Right lobe of liver (tissue), 6 donors: ENCODE results near the gene RASGRP3. TPM values are rescaled to one million over a fixed set of nuclear protein-coding genes. Genes with fewer than 3 reads are reported as not detected.

Source experiments
- ATAC-seq, 4 donors: fragments of 200-7000 bp; cut with Tn5 transposase; one replicate each; pipeline ENCODE4 v1.9.1; 2020; ENCODE audit warnings: mild to moderate bottlenecking in 4 of 4, moderate library complexity in 4 of 4
- DNase-seq, 3 donors: peaks; one replicate each; pipeline ENCODE4 v3.0.0-alpha.2; 2020
- H3K27ac ChIP-seq, 3 donors: fragments of 200-600 bp; one replicate each; pipeline ENCODE4 v1.8.0; 2022
- H3K27me3 ChIP-seq, 2 donors: fragments of 200-600 bp; one replicate each; pipeline ENCODE4 v1.8.0; 2022
- H3K36me3 ChIP-seq, 4 donors: fragments of 200-600 bp; sonication (generic) in 1 of 4; one replicate each; pipeline versions ENCODE4 v1.5.1 to v1.8.0; 2017 to 2022; ENCODE audit warnings: control low read depth in 1 of 4
- H3K4me1 ChIP-seq, 4 donors: fragments of 200-600 bp; sonication (generic) in 1 of 4; one replicate each; pipeline versions ENCODE4 v1.5.1 to v1.8.0; 2017 to 2022; ENCODE audit warnings: control low read depth in 1 of 4
- H3K4me3 ChIP-seq, 3 donors: fragments of 200-600 bp; one replicate each; pipeline ENCODE4 v1.8.0; 2022
- H3K9me3 ChIP-seq, 4 donors: fragments of 200-600 bp; sonication (generic) in 1 of 4; one replicate each; pipeline versions ENCODE4 v1.5.1 to v1.8.0; 2017 to 2022; ENCODE audit warnings: control low read depth in 1 of 4
- CTCF ChIP-seq, 4 donors: fragments of 200-600 bp in 3 of 4; fragments of 450-650 bp in 1 of 4; IDR thresholded peaks; one replicate each; pipeline versions ENCODE4 v1.5.1 to v1.8.0; 2016 to 2022; ENCODE audit warnings: antibody characterized with exemption in 4 of 4, mild to moderate bottlenecking in 2 of 4
- POLR2A ChIP-seq: fragments of 450-650 bp; IDR thresholded peaks from one replicate; pipeline ENCODE4 v1.6.1; 2017; ENCODE audit warnings: antibody characterized with exemption, mild to moderate bottlenecking
- WGBS: methylation state at CpG from one replicate; pipeline ENCODE4 v1.1.6; 2018; ENCODE audit warnings: low coverage, low lambda C conversion rate; ENCODE audit not compliant: insufficient coverage; ENCODE audit errors: missing lambda C conversion rate; 5-methylcytosine and 5-hydroxymethylcytosine counted together
- intact Hi-C, 2 donors: fragments of 100-400 bp; cut with DNase I; formaldehyde crosslinking; loops; one replicate each; pipeline versions ENCODE4 v1.11.2 to v1.14.1; 2022
- total RNA-seq, 6 experiments: library from RNA; depleted of rRNA in 2 of 6; stranded (reverse); fragments of >200 nt in 2 of 6; fragmentation: NEBNext Ultra II Directional in 3 of 6; extraction: Animal tissue kit (Norgen Biotek cat#: 25700) in 3 of 6; gene quantifications; one replicate each; pipeline versions ENCODE4 v1.1.0 to v1.2.4, GENCODE V29; 2016 to 2023
- donor health status: DM: no; HTN: yes; CAD: no.
- donor health status: DM: no; HTN: no; CAD: no.
- donor health status: DM: no; HTN: no; CAD: no.
- donor health status: DM: no; HTN: yes; CAD: no.
- donor health status: DM: no; HTN: yes; CAD: no.

RASGRP3 gene
- total RNA-seq, 6 experiments from 2014 or later, result 3.0 to 11.5 (median 5.0) TPM

DNA sequence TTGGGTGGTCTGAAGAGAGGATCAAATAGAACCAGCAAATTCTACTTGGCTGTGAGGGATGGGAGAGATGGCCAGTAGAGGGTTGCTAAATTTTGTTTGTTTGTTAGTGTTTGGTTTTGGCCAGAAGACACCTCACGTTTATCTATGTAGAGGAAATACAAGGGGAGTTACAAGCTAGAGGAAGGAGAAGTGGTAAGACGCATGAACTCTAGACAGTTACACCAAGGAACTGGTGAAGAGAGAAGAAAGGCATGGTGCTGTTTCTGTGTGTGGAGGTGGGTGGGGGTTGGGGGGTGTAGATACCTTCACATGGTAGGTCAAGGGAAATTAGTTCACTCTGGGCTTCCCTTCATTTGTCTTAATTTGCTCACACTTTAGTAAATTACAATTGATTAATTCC is 25.6 kb downstream of the RASGRP3 start:
- WGBS, result 54% methylated on average over 2 of the region's 2 CpGs
- TF ChIP-seq CTCF (IDR thresholded peaks at IDR 0.05), result no peak
- no peak for TF ChIP-seq POLR2A
- no peaks in the 10 kb centered on the region for H3K9me3 ChIP-seq
- H3K27ac ChIP-seq, result no peak overlapping the region
- DNase-seq (no peak), ATAC-seq (no peak)
- no peaks in the 10 kb centered on the region for H3K27me3 ChIP-seq
- intact Hi-C loops, result no loop called here
- H3K4me1 ChIP-seq, result no peaks in the 10 kb centered on the region
- no peaks in the 10 kb centered on the region for H3K36me3 ChIP-seq
- no peak overlapping the region for H3K4me3 ChIP-seq

GRCh38 chr2:33503002-33503401 is 26.6 kb downstream of the RASGRP3 start:
- DNase-seq (no peak), ATAC-seq (no peak)
- Histone ChIP-seq H3K36me3 (no peaks in the 10 kb centered on the region), H3K27me3 (no peaks in the 10 kb centered on the region), H3K27ac (no peak overlapping the region), H3K4me1 (no peaks in the 10 kb centered on the region), H3K4me3 (no peak overlapping the region), H3K9me3 (no peaks in the 10 kb centered on the region)
- no peak for TF ChIP-seq CTCF (IDR thresholded peaks at IDR 0.05)
- no peak for TF ChIP-seq POLR2A
- 38% methylated on average over 1 of the region's 1 CpG for WGBS
- intact Hi-C loops, result no loop called here

DNA sequence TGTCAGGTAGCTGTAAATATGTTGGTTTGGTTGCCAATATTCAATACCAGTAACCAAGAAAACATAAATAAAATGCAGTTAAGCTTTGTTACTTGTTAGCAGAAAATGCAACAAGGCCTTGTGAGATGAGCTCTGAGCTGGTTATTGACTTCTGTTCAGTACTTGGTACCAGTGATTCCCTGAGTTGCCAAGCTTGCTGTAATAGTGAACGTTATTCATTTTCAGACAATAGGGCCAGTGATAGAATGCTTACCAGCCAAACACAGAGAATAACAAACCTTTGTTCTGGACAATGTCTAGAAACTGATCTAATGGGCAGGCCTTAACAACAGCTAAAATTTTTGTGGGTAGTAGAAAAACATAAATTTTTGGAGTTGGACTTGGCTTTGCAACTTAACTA is 29.5 kb downstream of the RASGRP3 start:
- Histone ChIP-seq H3K4me3 (no peak overlapping the region), H3K9me3 (no peaks in the 10 kb centered on the region), H3K27me3 (no peaks in the 10 kb centered on the region), H3K27ac (no peak overlapping the region), H3K36me3 (no peaks in the 10 kb centered on the region), H3K4me1 (no peaks in the 10 kb centered on the region)
- 85% methylated on average over 1 of the region's 1 CpG for WGBS
- TF ChIP-seq POLR2A, result no peak
- no peak for TF ChIP-seq CTCF (IDR thresholded peaks at IDR 0.05)
- ATAC-seq, result no peak
- no peak for DNase-seq
- intact Hi-C loops, result no loop called here

DNA sequence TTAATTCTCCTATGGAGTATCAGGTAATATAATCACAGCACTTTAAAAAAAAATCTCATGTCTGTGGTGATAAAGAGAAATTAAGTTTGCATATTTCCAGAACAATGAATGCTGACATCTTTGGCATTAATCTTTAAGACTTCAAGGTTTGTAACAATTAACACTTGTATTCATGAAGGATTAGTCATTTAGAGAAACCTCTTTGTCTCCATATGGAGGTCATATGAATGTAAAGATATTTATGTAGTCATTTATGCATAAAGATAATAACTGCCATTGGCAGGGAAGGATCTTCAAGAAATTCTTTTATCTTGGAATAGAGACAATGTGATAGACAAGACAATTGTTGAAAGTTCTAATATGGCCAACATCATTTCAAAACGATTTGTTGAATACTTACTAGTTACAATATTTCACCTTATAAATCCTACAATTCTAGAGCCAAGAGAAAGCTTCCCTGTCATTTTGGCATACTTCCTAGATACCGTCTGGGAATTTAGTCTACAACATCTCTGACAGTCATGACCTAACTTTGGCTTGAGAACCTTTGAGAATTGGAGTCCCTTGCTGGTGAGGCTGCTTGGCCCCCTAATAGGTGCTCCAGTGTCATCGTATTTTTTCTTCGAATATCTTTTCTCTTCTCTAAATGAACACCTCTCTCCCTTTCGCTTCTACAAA is 33.6 kb downstream of the RASGRP3 start:
- Histone ChIP-seq H3K9me3 (no peaks in the 10 kb centered on the region), H3K27ac (no peak overlapping the region), H3K4me1 (no peaks in the 10 kb centered on the region), H3K27me3 (no peaks in the 10 kb centered on the region), H3K4me3 (no peak overlapping the region), H3K36me3 (no peaks in the 10 kb centered on the region)
- WGBS, result 75% methylated on average over 5 of the region's 5 CpGs
- DNase-seq, result no peak
- ATAC-seq, result no peak
- no peak for TF ChIP-seq CTCF (IDR thresholded peaks at IDR 0.05)
- TF ChIP-seq POLR2A, result no peak
- intact Hi-C loops, result no loop called here

DNA sequence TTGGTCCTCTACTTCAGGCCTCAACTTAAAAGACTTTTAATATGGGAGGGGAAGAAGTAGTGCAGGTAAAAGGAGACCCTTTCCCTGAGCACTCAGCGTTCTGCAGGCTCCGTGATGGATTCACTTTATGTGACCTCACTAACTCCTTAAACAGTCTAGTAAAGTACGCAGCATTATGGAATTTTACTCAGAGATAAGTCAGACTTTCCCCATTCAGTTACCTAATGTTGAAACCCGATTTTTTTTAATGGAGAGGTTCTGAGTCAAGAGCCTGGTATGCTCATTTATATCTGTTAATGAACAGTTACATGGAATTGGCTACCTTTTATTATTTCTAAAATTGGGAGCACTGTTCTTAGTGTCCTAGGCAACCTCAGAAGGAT is 34.1 kb downstream of the RASGRP3 start:
- DNase-seq (no peak), ATAC-seq (no peak)
- TF ChIP-seq POLR2A, result no peak
- TF ChIP-seq CTCF (IDR thresholded peaks at IDR 0.05), result no peak
- intact Hi-C loops, result no loop called here
- Histone ChIP-seq H3K27me3 (no peaks in the 10 kb centered on the region), H3K4me1 (no peaks in the 10 kb centered on the region), H3K9me3 (no peaks in the 10 kb centered on the region), H3K36me3 (no peaks in the 10 kb centered on the region), H3K4me3 (no peak overlapping the region), H3K27ac (no peak overlapping the region)
- WGBS, result 91% methylated on average over 4 of the region's 4 CpGs
